IMR-90 (cell line): ENCODE measurements around the gene MICALL2. TPM values are rescaled to one million over a fixed set of nuclear protein-coding genes. Genes with fewer than 3 reads are reported as not detected.

Experiments used
- ATAC-seq: fragments of 200-7000 bp; cut with Tn5 transposase; 2 replicates; pipeline ENCODE4 v1.9.1; 2020; ENCODE audit warnings: low read depth, mild to moderate bottlenecking, moderate library complexity
- BruUV-seq: library from RNA; stranded (reverse); fragments of 400-500 nt; replicated peaks from 2 replicates; lab custom pipeline; 2021; lab: Mats Ljungman, UMichigan
- CTCF ChIA-PET: fragments of 300-600 bp; formaldehyde crosslinking; extraction: SDS; loops from one replicate; lab custom pipeline; 2021; ENCODE audit warnings: antibody characterized with exemption; lab: Yijun Ruan, JAX
- POLR2A ChIA-PET: fragments of 300-600 bp; sonication (Branson Sonifier 250); formaldehyde crosslinking; loops from one replicate; lab custom pipeline; 2022; ENCODE audit warnings: antibody characterized with exemption; ENCODE audit not compliant: unreplicated experiment; lab: Charles Lee
- DNase-seq: peaks from one replicate; pipeline ENCODE4 v3.0.0; 2013
- H2AFZ ChIP-seq: replicated peaks from 2 replicates; pipeline ENCODE3; 2013; ENCODE audit warnings: low read length, mild to moderate bottlenecking; ENCODE audit not compliant: poor library complexity
- H2AK5ac ChIP-seq: 2 replicates; pipeline ENCODE4 v1.6.1; 2013; ENCODE audit warnings: low read depth, low read length, inconsistent platforms
- H2AK9ac ChIP-seq: replicated peaks from 2 replicates; pipeline ENCODE3; 2013; ENCODE audit warnings: mild to moderate bottlenecking, low read depth, low read length, moderate library complexity; ENCODE audit not compliant: poor library complexity
- H2BK120ac ChIP-seq: 2 replicates; pipeline ENCODE4 v1.6.1; 2013; ENCODE audit warnings: low read depth, low read length, inconsistent platforms
- H2BK15ac ChIP-seq: 3 replicates; pipeline ENCODE4 v1.6.1; 2013; ENCODE audit warnings: low read depth, low read length, inconsistent platforms
- H2BK20ac ChIP-seq: 2 replicates; pipeline ENCODE4 v1.6.1; 2013; ENCODE audit warnings: low read depth, mild to moderate bottlenecking, inconsistent platforms, low read length, moderate library complexity
- H2BK5ac ChIP-seq: 2 replicates; pipeline ENCODE4 v1.6.1; 2013; ENCODE audit warnings: mild to moderate bottlenecking, low read depth, low read length, inconsistent platforms; ENCODE audit not compliant: poor library complexity, severe bottlenecking
- H3K14ac ChIP-seq: replicated peaks from 2 replicates; pipeline ENCODE4 v1.6.1; 2013; ENCODE audit warnings: low read depth, low read length, inconsistent platforms
- H3K18ac ChIP-seq: 2 replicates; pipeline ENCODE4 v1.6.1; 2013; ENCODE audit warnings: low read depth, low read length, control low read depth
- H3K23ac ChIP-seq: 2 replicates; pipeline ENCODE4 v1.6.1; 2013; ENCODE audit warnings: low read depth, low read length, inconsistent platforms
- H3K27ac ChIP-seq: 2 replicates; pipeline ENCODE4 v1.5.1; 2013; ENCODE audit warnings: mild to moderate bottlenecking, control low read depth, low read length; ENCODE audit not compliant: insufficient read depth
- H3K27me3 ChIP-seq: 2 replicates; pipeline ENCODE4 v1.6.1; 2013; ENCODE audit warnings: low read length; ENCODE audit not compliant: control insufficient read depth, insufficient read depth
- H3K36me3 ChIP-seq: 2 replicates; pipeline ENCODE4 v1.6.1; 2013; ENCODE audit warnings: low read length, mixed read lengths; ENCODE audit not compliant: control insufficient read depth, insufficient read depth
- H3K4ac ChIP-seq: 2 replicates; pipeline ENCODE4 v1.6.1; 2013; ENCODE audit warnings: low read depth, low read length, inconsistent platforms
- H3K4me1 ChIP-seq: 2 replicates; pipeline ENCODE4 v1.6.1; 2013; ENCODE audit warnings: low read length, mixed read lengths; ENCODE audit not compliant: control insufficient read depth, insufficient read depth
- H3K4me2 ChIP-seq: 2 replicates; pipeline ENCODE4 v1.6.1; 2013; ENCODE audit warnings: low read depth, mild to moderate bottlenecking, control low read depth, low read length, moderate library complexity
- H3K4me3 ChIP-seq: 2 replicates; pipeline ENCODE4 v1.5.1; 2013; ENCODE audit warnings: low read depth, mild to moderate bottlenecking, control low read depth, low read length, moderate library complexity; ENCODE audit not compliant: insufficient read depth
- H3K56ac ChIP-seq: 2 replicates; pipeline ENCODE4 v1.6.1; 2013; ENCODE audit warnings: low read length, inconsistent platforms; ENCODE audit not compliant: insufficient read depth; ENCODE audit errors: extremely low read depth
- H3K79me1 ChIP-seq, 2 experiments: 2 replicates each; pipeline ENCODE4 v1.6.1; 2013; ENCODE audit warnings: low read length in 2 of 2, inconsistent platforms in 1 of 2, low read depth in 1 of 2
- H3K9ac ChIP-seq: 2 replicates; pipeline ENCODE4 v1.6.1; 2013; ENCODE audit warnings: low read depth, low read length, control low read depth
- H3K9me1 ChIP-seq: 2 replicates; pipeline ENCODE4 v1.6.1; 2013; ENCODE audit warnings: low read length, inconsistent platforms; ENCODE audit not compliant: insufficient read depth
- H3K9me3 ChIP-seq: 2 replicates; pipeline ENCODE4 v1.6.1; 2013; ENCODE audit warnings: low read length; ENCODE audit not compliant: control insufficient read depth, insufficient read depth
- H4K20me1 ChIP-seq: 2 replicates; pipeline ENCODE4 v1.6.1; 2013; ENCODE audit warnings: low read length, inconsistent platforms; ENCODE audit not compliant: insufficient read depth
- H4K5ac ChIP-seq: 2 replicates; pipeline ENCODE4 v1.6.1; 2013; ENCODE audit warnings: mild to moderate bottlenecking, low read depth, low read length, control low read depth
- H4K8ac ChIP-seq, 2 experiments: 2 replicates each; pipeline ENCODE4 v1.6.1; 2013; ENCODE audit warnings: low read depth in 2 of 2, low read length in 2 of 2, control low read depth in 1 of 2, inconsistent platforms in 1 of 2
- H4K91ac ChIP-seq: 2 replicates; pipeline ENCODE4 v1.6.1; 2013; ENCODE audit warnings: low read depth, low read length, inconsistent platforms; ENCODE audit not compliant: insufficient read depth
- BHLHE40 ChIP-seq: fragments of 150-350 bp; IDR thresholded peaks from 2 replicates; pipeline ENCODE4 v1.6.1; 2016; ENCODE audit warnings: mild to moderate bottlenecking, low read depth, low read length
- CEBPB ChIP-seq: IDR thresholded peaks from 2 replicates; pipeline ENCODE4 v1.6.1; 2012; ENCODE audit warnings: low read depth, low read length, improper control_type of control experiment
- CHD1 ChIP-seq: IDR thresholded peaks from 2 replicates; pipeline ENCODE4 v1.6.1; 2012; ENCODE audit warnings: low read depth, low read length, improper control_type of control experiment
- CTCF ChIP-seq: conservative IDR thresholded peaks from 2 replicates; pipeline ENCODE4 v1.5.1; 2012; ENCODE audit warnings: mild to moderate bottlenecking, low read depth, low read length, improper control_type of control experiment
- ELK1 ChIP-seq: fragments of 150-350 bp; IDR thresholded peaks from 2 replicates; pipeline ENCODE4 v1.6.1; 2016; ENCODE audit warnings: low read depth, mild to moderate bottlenecking, low read length, moderate library complexity, borderline replicate concordance
- FOS ChIP-seq: fragments of 150-350 bp; IDR thresholded peaks from 2 replicates; pipeline ENCODE4 v1.6.1; 2016; ENCODE audit warnings: low read depth, low read length
- MAFK ChIP-seq: IDR thresholded peaks from 2 replicates; pipeline ENCODE4 v1.6.1; 2012; ENCODE audit warnings: low read depth, low read length, improper control_type of control experiment
- MAZ ChIP-seq: IDR thresholded peaks from 2 replicates; pipeline ENCODE4 v1.6.1; 2012; ENCODE audit warnings: low read depth, mild to moderate bottlenecking, low read length, improper control_type of control experiment, moderate library complexity, borderline replicate concordance
- MXI1 ChIP-seq: IDR thresholded peaks from 2 replicates; pipeline ENCODE4 v1.6.1; 2012; ENCODE audit warnings: low read depth, mild to moderate bottlenecking, low read length, moderate library complexity, borderline replicate concordance
- NFE2L2 ChIP-seq: fragments of 150-350 bp; IDR thresholded peaks from 2 replicates; pipeline ENCODE4 v1.6.1; 2016; ENCODE audit warnings: low read depth, mild to moderate bottlenecking, low read length
- POLR2A ChIP-seq: IDR thresholded peaks from 2 replicates; pipeline ENCODE4 v1.6.1; 2012; ENCODE audit warnings: mild to moderate bottlenecking, low read depth, low read length
- RAD21 ChIP-seq: IDR thresholded peaks from 2 replicates; pipeline ENCODE4 v1.6.1; 2012; ENCODE audit warnings: low read length, improper control_type of control experiment
- RCOR1 ChIP-seq: IDR thresholded peaks from 2 replicates; pipeline ENCODE4 v1.6.1; 2012; ENCODE audit warnings: mild to moderate bottlenecking, low read length, improper control_type of control experiment; ENCODE audit not compliant: insufficient replicate concordance
- RFX5 ChIP-seq: IDR thresholded peaks from 2 replicates; pipeline ENCODE4 v1.8.0; 2012; ENCODE audit warnings: low read depth, mild to moderate bottlenecking, low read length, moderate library complexity
- SMC3 ChIP-seq: fragments of 150-350 bp; IDR thresholded peaks from 2 replicates; pipeline ENCODE4 v1.6.1; 2016; ENCODE audit warnings: low read depth, mild to moderate bottlenecking, antibody characterized with exemption, low read length, moderate library complexity
- WGBS, 2 experiments: methylation state at CpG; one replicate each; pipeline versions ENCODE4 v1.1.5 to v1.1.7; 2013; ENCODE audit warnings: missing lambda C conversion rate in 2 of 2; ENCODE audit not compliant: insufficient read length in 1 of 2; ENCODE audit errors: extremely low coverage in 2 of 2; 5-methylcytosine and 5-hydroxymethylcytosine counted together
- dilution Hi-C: fragments of 300-500 bp; cut with HindIII; formaldehyde crosslinking; loops from one replicate; pipeline ENCODE4 v1.14.3; 2018; ENCODE audit warnings: low sequenced_read_pairs; ENCODE audit not compliant: unreplicated experiment
- in situ Hi-C: fragments of 300-500 bp; cut with MboI; formaldehyde crosslinking; loops from 3 replicates; pipeline ENCODE4 v1.14.3; 2019; ENCODE audit warnings: low sequenced_read_pairs, inconsistent platforms, mixed read lengths
- intact Hi-C: fragments of 100-400 bp; cut with micrococcal nuclease; formaldehyde crosslinking; loops from 2 replicates; pipeline ENCODE4 v1.10.0; 2022
- polyA plus RNA-seq, 3 experiments: library from polyadenylated mRNA; depleted of rRNA; stranded (reverse); fragments of >200 nt; gene quantifications; 2 replicates each; pipeline ENCODE4 v1.2.3, GENCODE V29; 2012; ENCODE audit warnings: low replicate concordance in 1 of 3
- total RNA-seq: library from RNA; depleted of rRNA; stranded (reverse); fragments of >200 nt; gene quantifications from 2 replicates; pipeline ENCODE4 v1.2.3, GENCODE V29; 2012
- TF ChIP-seq, protein P1 (sequence below): fragments of 150-350 bp; IDR thresholded peaks from 2 replicates; pipeline ENCODE4 v1.6.1; 2017; ENCODE audit warnings: mild to moderate bottlenecking, antibody characterized with exemption, low read length, low read depth

Gene MICALL2
- total and polyA plus RNA-seq, 2 of the 4 experiments (the other 2 are of a cell fraction) = 6.6 to 34.1 TPM

GRCh38 chr7:1449501-1449900 is 9.8 kb downstream of the MICALL2 start:
- Histone ChIP-seq H4K5ac (no peak overlapping the region), H3K14ac (no peak overlapping the region), H4K8ac (no peak overlapping the region), H3K4me2 (no peak overlapping the region), H2AK9ac (peak overlapping the region; percentile 65), H3K79me1 (peaks cover 0 to 37% of the 10 kb centered on the region in 2 experiments), H3K9me1 (no peaks in the 10 kb centered on the region; the same call in 1 of the 2 replicates), H3K23ac (no peak overlapping the region), H3K4me3 (no peak overlapping the region), H3K56ac (no peak overlapping the region), H4K91ac (no peak overlapping the region), H3K18ac (no peak overlapping the region), H3K4ac (no peak overlapping the region), H3K4me1 (peaks cover 24% of the 10 kb centered on the region), H2BK120ac (no peak overlapping the region), H2AFZ (no peak overlapping the region), H4K20me1 (peaks cover 9% of the 10 kb centered on the region; the same call in 1 of the 2 replicates), H2BK15ac (no peak overlapping the region), H2BK5ac (no peak overlapping the region), H3K27ac (no peak overlapping the region), H3K27me3 (no peaks in the 10 kb centered on the region), H2BK20ac (no peak overlapping the region), H3K9ac (no peak overlapping the region), H2AK5ac (no peak overlapping the region), H3K9me3 (no peaks in the 10 kb centered on the region), H3K36me3 (peaks cover 5% of the 10 kb centered on the region; the same call in 1 of the 2 replicates)
- POLR2A ChIA-PET = no interaction called here
- in situ Hi-C loops (no loop called here), intact Hi-C loops (no loop called here), dilution Hi-C loops (no loop called here)
- CTCF ChIA-PET = interaction anchor here (1.2 kb wide), 1 partner anchor 9 kb away, joined by 3 read pairs; no protein-coding TSS in a partner anchor
- WGBS, 2 experiments = 89% methylated on average over 3 of the region's 13 CpGs; no CpG with 5 or more reads in 1 of the 2 experiments
- TF ChIP-seq BHLHE40 (no peak), FOS (no peak), MAZ (no peak), CHD1 (no peak), CEBPB (no peak), SMC3 (no peak), NFE2L2 (no peak), ELK1 (no peak), MAFK (no peak), MXI1 (no peak), RAD21 (no peak), RCOR1 (no peak), CTCF (no peak), POLR2A (no peak), RFX5 (no peak)
- TF ChIP-seq, protein P1, sequence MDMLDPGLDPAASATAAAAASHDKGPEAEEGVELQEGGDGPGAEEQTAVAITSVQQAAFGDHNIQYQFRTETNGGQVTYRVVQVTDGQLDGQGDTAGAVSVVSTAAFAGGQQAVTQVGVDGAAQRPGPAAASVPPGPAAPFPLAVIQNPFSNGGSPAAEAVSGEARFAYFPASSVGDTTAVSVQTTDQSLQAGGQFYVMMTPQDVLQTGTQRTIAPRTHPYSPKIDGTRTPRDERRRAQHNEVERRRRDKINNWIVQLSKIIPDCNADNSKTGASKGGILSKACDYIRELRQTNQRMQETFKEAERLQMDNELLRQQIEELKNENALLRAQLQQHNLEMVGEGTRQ = no peak
- no TSS peak for BruUV-seq
- no peak for ATAC-seq
- no peak for DNase-seq
